Vagina (tissue), 2 donors: ENCODE measurements around the gene HOXB5. TPM values are rescaled to one million over a fixed set of nuclear protein-coding genes. Genes with fewer than 3 reads are reported as not detected.

Source experiments
- DNase-seq, 2 donors: peaks; one replicate each; pipeline ENCODE4 v3.0.0-alpha.2; 2017; ENCODE audit errors: extremely low spot score in 2 of 2
- H3K27ac ChIP-seq: fragments of 200-600 bp; sonication (generic); one replicate; pipeline ENCODE4 v1.5.1; 2019
- H3K27me3 ChIP-seq: fragments of 200-600 bp; sonication (generic); one replicate; pipeline ENCODE4 v1.5.1; 2019
- H3K36me3 ChIP-seq, 2 donors: fragments of 200-600 bp; sonication (generic); one replicate each; pipeline ENCODE4 v1.5.1; 2017 to 2019
- H3K4me1 ChIP-seq: fragments of 200-600 bp; sonication (generic); one replicate; pipeline ENCODE4 v1.5.1; 2019
- H3K4me3 ChIP-seq, 2 donors: fragments of 200-600 bp; sonication (generic); 1 replicate in 1 of 2; 2 replicates in 1 of 2; pipeline ENCODE4 v1.5.1; 2016 to 2019
- H3K9me3 ChIP-seq: fragments of 200-600 bp; sonication (generic); one replicate; pipeline ENCODE4 v1.5.1; 2019
- CTCF ChIP-seq, 3 experiments: fragments of 450-650 bp in 2 of 3; fragments of 200-600 bp in 1 of 3; sonication (generic) in 1 of 3; IDR thresholded peaks; one replicate each; pipeline ENCODE4 v1.5.1; 2017 to 2019; ENCODE audit warnings: antibody characterized with exemption in 3 of 3, mild to moderate bottlenecking in 2 of 3, moderate library complexity in 2 of 3
- POLR2A ChIP-seq, 2 donors: fragments of 450-650 bp; IDR thresholded peaks; one replicate each; pipeline ENCODE4 v1.6.1; 2017; ENCODE audit warnings: antibody characterized with exemption in 2 of 2, mild to moderate bottlenecking in 2 of 2, moderate library complexity in 2 of 2
- POLR2AphosphoS5 ChIP-seq, 2 donors: sonication (generic); formaldehyde crosslinking; IDR thresholded peaks; one replicate each; pipeline ENCODE4 v1.9.0; 2017; ENCODE audit warnings: antibody characterized with exemption in 2 of 2, mild to moderate bottlenecking in 2 of 2, low read depth in 1 of 2; ENCODE audit not compliant: insufficient read depth in 1 of 2
- intact Hi-C: fragments of 100-400 bp; cut with DNase I; formaldehyde crosslinking; loops from one replicate; pipeline ENCODE4 v1.15.1; 2023
- total RNA-seq: library from RNA; depleted of rRNA; stranded (reverse); fragments of >200 nt; gene quantifications from one replicate; pipeline ENCODE4 v1.2.3, GENCODE V29; 2016

Gene HOXB5
- total RNA-seq, 1 donor from 2014 or later = 0.74 TPM

GRCh38 chr17:48636177-48637018 lies 42.8 kb upstream of the HOXB5 start:
- Histone ChIP-seq H3K27me3 (peaks cover 2% of the 10 kb centered on the region), H3K4me3 (no peak overlapping the region), H3K4me1 (peaks cover 9% of the 10 kb centered on the region), H3K36me3 (no peaks in the 10 kb centered on the region), H3K27ac (no peak overlapping the region), H3K9me3 (no peaks in the 10 kb centered on the region)
- intact Hi-C loops = no loop called here
- peak in 1 of 3 experiments; percentile 24 for TF ChIP-seq CTCF (IDR thresholded peaks at IDR 0.05)
- TF ChIP-seq POLR2AphosphoS5 (IDR thresholded peaks at IDR 0.05; ENCODE audit: insufficient read depth in 1 of 2, low read depth in 1 of 2) = no peak
- TF ChIP-seq POLR2A (IDR thresholded peaks at IDR 0.05) = no peak
- DNase-seq = no peak

GRCh38 chr17:48634493-48635208 lies 41.1 kb upstream of the HOXB5 start:
- intact Hi-C loops = no loop called here
- H3K4me1 ChIP-seq = peaks cover 9% of the 10 kb centered on the region
- no peaks in the 10 kb centered on the region for H3K9me3 ChIP-seq
- no peak overlapping the region for H3K27ac ChIP-seq
- H3K27me3 ChIP-seq = no peaks in the 10 kb centered on the region
- no peaks in the 10 kb centered on the region for H3K36me3 ChIP-seq
- TF ChIP-seq CTCF (IDR thresholded peaks at IDR 0.05) (no peak), POLR2A (IDR thresholded peaks at IDR 0.05) (no peak), POLR2AphosphoS5 (IDR thresholded peaks at IDR 0.05; ENCODE audit: insufficient read depth in 1 of 2, low read depth in 1 of 2) (no peak)
- H3K4me3 ChIP-seq = no peak overlapping the region
- DNase-seq = no peak

- intact Hi-C loops = no loop called here
- H3K4me3 ChIP-seq = no peak overlapping the region
- no peaks in the 10 kb centered on the region for H3K36me3 ChIP-seq
- no peaks in the 10 kb centered on the region for H3K9me3 ChIP-seq
- no peaks in the 10 kb centered on the region for H3K27me3 ChIP-seq
- peaks cover 9% of the 10 kb centered on the region for H3K4me1 ChIP-seq
- no peak overlapping the region for H3K27ac ChIP-seq
- no peak for TF ChIP-seq POLR2A (IDR thresholded peaks at IDR 0.05)
- no peak for TF ChIP-seq CTCF (IDR thresholded peaks at IDR 0.05)
- no peak for TF ChIP-seq POLR2AphosphoS5 (IDR thresholded peaks at IDR 0.05; ENCODE audit: insufficient read depth in 1 of 2, low read depth in 1 of 2)
- DNase-seq = no peak
Observed at GRCh38 chr17:48633266-48633677, 39.7 kb upstream of the HOXB5 start.

GRCh38 chr17:48632579-48633265 lies 39.1 kb upstream of the HOXB5 start:
- Histone ChIP-seq H3K9me3 (no peaks in the 10 kb centered on the region), H3K27ac (no peak overlapping the region), H3K4me1 (peaks cover 9% of the 10 kb centered on the region), H3K36me3 (no peaks in the 10 kb centered on the region), H3K4me3 (no peak overlapping the region), H3K27me3 (no peaks in the 10 kb centered on the region)
- DNase-seq = no peak
- TF ChIP-seq POLR2A (IDR thresholded peaks at IDR 0.05) = no peak
- intact Hi-C loops = no loop called here

- Histone ChIP-seq H3K36me3 (no peaks in the 10 kb centered on the region), H3K4me3 (no peak overlapping the region), H3K4me1 (peaks cover 9% of the 10 kb centered on the region), H3K27ac (no peak overlapping the region), H3K9me3 (no peaks in the 10 kb centered on the region), H3K27me3 (peaks cover 1% of the 10 kb centered on the region)
- DNase-seq = no peak
- TF ChIP-seq POLR2AphosphoS5 (IDR thresholded peaks at IDR 0.05; ENCODE audit: insufficient read depth in 1 of 2, low read depth in 1 of 2) = no peak
- TF ChIP-seq CTCF (IDR thresholded peaks at IDR 0.05) = no peak
- no peak for TF ChIP-seq POLR2A (IDR thresholded peaks at IDR 0.05)
- intact Hi-C loops = no loop called here
Observed at GRCh38 chr17:48631693-48632578, 38.4 kb upstream of the HOXB5 start.
